ENCODE measurements around the gene SEC14L2.

Gene SEC14L2

DNA sequence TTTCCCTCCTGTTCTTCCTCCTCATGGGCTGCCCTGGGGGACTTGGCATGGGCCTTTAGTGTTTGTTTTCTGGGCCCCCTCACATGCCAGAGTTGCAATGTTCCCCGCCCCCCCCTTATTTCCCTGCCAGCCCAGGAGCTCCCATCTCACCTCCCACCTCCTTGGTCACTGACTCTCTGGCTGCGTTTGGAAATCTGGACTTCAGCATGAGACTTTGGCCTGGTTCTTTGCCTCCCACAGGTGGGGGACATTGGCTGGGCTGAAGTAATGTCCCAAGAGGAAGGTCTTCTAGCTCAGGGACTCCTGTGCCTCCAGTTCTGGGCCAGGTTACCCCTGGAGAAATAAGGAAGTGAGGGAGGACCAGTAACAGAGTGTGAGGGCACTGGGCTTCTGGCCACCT lies 35.7 kb downstream of the SEC14L2 start:
- no peak for DNase-seq (ENCODE audit: low read depth)
- H3K4me3 ChIP-seq (ENCODE audit: control insufficient read depth, low read depth, low read length), result no peak overlapping the region
- TF ChIP-seq, protein P1, sequence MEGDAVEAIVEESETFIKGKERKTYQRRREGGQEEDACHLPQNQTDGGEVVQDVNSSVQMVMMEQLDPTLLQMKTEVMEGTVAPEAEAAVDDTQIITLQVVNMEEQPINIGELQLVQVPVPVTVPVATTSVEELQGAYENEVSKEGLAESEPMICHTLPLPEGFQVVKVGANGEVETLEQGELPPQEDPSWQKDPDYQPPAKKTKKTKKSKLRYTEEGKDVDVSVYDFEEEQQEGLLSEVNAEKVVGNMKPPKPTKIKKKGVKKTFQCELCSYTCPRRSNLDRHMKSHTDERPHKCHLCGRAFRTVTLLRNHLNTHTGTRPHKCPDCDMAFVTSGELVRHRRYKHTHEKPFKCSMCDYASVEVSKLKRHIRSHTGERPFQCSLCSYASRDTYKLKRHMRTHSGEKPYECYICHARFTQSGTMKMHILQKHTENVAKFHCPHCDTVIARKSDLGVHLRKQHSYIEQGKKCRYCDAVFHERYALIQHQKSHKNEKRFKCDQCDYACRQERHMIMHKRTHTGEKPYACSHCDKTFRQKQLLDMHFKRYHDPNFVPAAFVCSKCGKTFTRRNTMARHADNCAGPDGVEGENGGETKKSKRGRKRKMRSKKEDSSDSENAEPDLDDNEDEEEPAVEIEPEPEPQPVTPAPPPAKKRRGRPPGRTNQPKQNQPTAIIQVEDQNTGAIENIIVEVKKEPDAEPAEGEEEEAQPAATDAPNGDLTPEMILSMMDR (conservative IDR thresholded peaks at IDR 0.05; ENCODE audit: control insufficient read depth, insufficient read depth, low read depth, low read length), result no peak

DNA sequence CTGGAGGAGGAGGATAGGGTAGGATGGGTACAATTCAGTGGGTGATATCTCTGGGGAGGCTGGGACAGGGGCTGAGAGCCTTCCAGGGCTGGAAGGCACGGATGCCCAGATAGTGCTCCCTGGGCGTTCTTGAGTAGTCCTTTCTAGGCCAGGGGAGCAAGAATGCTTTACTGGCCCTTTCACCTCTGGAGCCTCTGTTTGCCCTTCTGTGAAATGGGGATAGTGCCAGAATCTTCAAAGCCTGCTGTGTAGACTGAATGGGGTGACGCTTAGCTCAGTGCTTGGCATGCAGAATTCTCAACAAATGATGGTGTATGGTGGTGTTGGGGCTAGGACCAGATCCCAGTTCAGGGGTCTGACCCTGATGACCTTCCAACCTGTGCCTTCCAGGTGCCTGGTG lies 36.4 kb downstream of the SEC14L2 start:
- H3K4me3 ChIP-seq (ENCODE audit: control insufficient read depth, low read depth, low read length), result no peak overlapping the region
- TF ChIP-seq, protein P1 (conservative IDR thresholded peaks at IDR 0.05; ENCODE audit: control insufficient read depth, insufficient read depth, low read depth, low read length), result no peak
- no peak for DNase-seq (ENCODE audit: low read depth)

DNA sequence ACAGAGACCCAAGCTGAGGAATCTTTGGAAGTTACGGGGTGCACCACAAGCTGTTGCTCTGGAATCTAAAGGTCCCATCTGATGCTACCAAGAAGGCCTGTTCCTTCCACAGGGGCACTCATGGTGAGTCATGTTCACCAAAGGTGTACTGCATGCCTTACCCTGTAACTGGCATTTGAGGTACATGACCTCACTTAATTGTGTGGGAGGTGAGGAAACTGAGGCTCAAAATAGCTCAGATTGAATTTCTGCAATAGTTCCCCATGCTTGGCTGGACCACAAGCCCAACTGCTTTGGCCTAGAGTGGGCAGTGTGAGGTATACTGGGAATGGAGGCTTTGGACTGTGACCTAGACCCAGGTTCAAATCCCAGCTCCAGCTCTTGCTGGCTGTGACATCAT lies 37.0 kb downstream of the SEC14L2 start:
- TF ChIP-seq, protein P1 (conservative IDR thresholded peaks at IDR 0.05; ENCODE audit: control insufficient read depth, insufficient read depth, low read depth, low read length), result no peak
- DNase-seq (ENCODE audit: low read depth), result no peak
- no peak overlapping the region for H3K4me3 ChIP-seq (ENCODE audit: control insufficient read depth, low read depth, low read length)

DNA sequence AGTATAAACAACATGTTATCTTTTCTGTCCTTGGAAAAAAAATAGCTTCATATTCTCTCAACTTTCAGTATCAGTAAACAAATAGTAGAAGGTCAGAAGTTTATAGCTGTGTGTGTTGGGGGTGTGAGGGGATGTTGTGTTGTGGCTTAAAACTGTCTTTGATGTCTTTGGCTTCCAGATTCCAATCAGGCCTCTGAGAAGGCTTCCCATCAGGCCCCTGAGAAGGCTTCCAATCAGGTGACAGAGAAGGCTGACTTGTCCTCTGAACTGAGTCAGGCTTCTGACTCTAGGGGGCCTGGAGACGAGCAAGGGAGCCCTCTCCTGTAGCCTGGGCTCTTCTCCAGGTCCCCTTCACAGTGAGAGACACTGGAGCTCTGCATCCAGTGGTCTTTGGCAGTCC lies 38.0 kb downstream of the SEC14L2 start:
- TF ChIP-seq, protein P1 (conservative IDR thresholded peaks at IDR 0.05; ENCODE audit: control insufficient read depth, insufficient read depth, low read depth, low read length), result no peak
- no peak overlapping the region for H3K4me3 ChIP-seq (ENCODE audit: control insufficient read depth, low read depth, low read length)
- DNase-seq (ENCODE audit: low read depth), result no peak

DNA sequence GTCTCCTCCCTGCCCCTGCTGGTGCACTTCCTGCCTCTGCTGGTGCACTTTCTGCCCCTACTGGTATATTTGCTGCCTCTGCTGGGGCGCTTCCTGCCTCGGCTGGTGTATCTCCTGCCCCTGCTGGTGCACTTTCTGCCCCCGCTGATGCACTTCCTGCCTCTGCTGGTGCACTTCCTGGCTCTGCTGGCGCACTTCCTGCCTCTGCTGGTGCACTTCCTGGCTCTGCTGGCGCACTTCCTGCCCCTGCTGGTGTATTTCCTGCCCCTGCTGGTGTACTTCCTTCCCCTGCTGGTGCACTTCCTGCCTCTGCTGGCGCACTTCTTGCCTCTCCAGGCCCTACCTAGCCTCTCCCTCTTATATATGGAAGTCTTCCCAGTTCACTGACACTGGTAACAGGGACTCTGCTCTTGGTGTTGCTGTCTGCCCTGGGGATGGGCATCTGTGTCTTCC lies 38.9 kb downstream of the SEC14L2 start:
- H3K4me3 ChIP-seq (ENCODE audit: control insufficient read depth, low read depth, low read length), result no peak overlapping the region
- TF ChIP-seq, protein P1 (conservative IDR thresholded peaks at IDR 0.05; ENCODE audit: control insufficient read depth, insufficient read depth, low read depth, low read length), result no peak
- DNase-seq (ENCODE audit: low read depth), result no peak

DNA sequence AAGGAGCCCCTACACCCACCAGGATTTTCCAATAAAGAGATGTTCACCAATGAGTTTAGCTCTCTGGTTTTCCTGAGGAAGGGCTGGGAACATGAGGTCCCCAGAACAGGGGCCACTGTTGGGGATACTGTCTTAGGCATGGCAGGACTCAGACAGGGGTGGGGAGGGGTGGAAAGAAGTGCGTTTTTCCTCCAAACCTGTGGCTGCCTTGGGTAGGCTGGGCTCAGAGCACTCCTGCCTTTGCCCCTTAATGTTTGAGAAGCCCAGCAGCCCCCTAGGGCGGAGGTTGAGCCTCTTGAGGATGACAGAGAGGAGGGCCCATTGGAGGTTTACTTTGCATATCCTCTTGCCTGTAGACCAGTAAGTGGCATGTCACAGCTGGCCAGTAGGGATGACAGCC lies 39.4 kb downstream of the SEC14L2 start:
- no peak overlapping the region for H3K4me3 ChIP-seq (ENCODE audit: control insufficient read depth, low read depth, low read length)
- TF ChIP-seq, protein P1 (conservative IDR thresholded peaks at IDR 0.05; ENCODE audit: control insufficient read depth, insufficient read depth, low read depth, low read length), result no peak
- DNase-seq (ENCODE audit: low read depth), result no peak

DNA sequence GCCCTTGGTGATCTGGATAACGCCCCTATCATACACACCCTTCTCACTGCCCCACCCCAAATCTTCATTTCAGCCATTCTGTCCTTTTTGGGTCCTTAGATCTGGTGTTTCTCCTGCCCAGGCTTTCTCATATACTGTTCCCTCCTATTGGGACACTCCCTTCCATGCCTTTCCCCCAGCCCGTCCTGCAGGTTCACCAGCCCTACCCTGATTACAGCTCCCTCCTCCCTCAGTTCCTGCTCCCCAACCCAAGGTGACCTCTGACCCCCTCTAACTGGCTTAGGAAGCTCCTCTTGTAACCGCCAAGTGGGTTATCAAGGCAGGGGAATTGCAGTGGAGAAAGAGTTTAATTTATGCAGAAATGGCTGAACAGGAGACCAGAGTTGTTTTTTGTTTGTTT lies 41.7 kb downstream of the SEC14L2 start:
- H3K4me3 ChIP-seq (ENCODE audit: control insufficient read depth, low read depth, low read length), result no peak overlapping the region
- DNase-seq (ENCODE audit: low read depth), result no peak
- TF ChIP-seq, protein P1 (conservative IDR thresholded peaks at IDR 0.05; ENCODE audit: control insufficient read depth, insufficient read depth, low read depth, low read length), result no peak

All from fibroblast of mammary gland (primary cell).